GM18951 (cell line): ENCODE measurements around the gene POLR2F.

Source experiments
- POLR2A ChIP-seq: IDR thresholded peaks from 4 replicates; pipeline ENCODE4 v1.6.1; 2011; ENCODE audit warnings: mild to moderate bottlenecking; ENCODE audit not compliant: insufficient read length, insufficient read depth; ENCODE audit errors: extremely low read depth
- in situ Hi-C: fragments of 300-500 bp; cut with MboI; formaldehyde crosslinking; loops from one replicate; pipeline ENCODE4 v1.12.0; 2022; ENCODE audit warnings: low sequenced_read_pairs, mixed read lengths, inconsistent platforms; ENCODE audit not compliant: unreplicated experiment

Gene POLR2F

DNA sequence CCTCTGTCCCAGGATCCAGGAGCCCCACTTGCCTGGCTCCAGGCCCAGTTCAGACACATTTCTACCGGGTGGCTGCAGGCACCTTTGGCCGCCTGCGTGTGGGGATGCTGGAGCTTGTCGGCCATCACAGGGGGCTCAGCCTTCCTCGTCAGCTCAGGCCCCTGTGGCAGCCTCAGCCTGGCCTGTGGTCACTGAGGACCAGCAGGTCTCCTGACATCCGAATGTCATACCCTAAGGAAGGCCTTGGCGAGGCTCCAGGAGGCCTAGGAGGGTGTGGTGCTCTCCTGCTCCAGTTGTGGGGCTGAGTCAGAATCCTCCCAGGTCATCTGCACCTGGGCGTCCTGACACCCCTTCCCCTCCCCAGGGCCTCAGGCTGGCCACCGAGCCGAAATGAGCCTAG lies 45.7 kb downstream of the POLR2F start:
- in situ Hi-C loops = no loop called here
- no peak for TF ChIP-seq POLR2A

DNA sequence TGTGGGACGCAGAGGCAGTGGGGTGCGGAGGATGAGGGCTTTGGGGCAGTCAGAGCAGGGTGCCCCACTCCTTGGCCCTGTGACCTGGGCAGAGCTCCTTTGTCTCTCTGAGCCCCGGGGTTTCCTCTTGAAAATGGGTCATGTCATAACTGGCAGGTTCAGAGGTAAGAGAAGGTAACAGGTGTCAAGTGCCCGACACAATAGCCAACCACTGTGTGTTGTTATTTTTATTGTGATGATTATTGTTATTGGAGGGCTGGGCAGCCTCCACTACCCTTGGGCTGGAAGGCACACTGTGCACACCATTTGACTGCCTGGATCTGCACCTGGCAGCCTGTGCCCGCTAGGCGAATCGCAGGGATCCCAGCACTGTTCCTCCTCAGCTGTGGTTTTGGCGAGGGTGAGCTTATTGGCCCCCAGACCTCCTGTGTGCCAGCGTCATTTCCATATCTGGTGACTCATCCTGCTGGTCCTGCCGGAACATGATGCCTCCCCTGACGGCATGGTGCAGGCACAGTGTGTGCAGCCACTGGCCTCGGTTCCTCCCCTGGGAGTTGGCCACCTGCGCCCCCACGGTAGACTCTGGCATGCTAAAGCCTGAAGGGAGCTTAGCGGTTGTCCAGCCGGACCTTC lies 46.3 kb downstream of the POLR2F start:
- in situ Hi-C loops = no loop called here
- TF ChIP-seq POLR2A = no peak

DNA sequence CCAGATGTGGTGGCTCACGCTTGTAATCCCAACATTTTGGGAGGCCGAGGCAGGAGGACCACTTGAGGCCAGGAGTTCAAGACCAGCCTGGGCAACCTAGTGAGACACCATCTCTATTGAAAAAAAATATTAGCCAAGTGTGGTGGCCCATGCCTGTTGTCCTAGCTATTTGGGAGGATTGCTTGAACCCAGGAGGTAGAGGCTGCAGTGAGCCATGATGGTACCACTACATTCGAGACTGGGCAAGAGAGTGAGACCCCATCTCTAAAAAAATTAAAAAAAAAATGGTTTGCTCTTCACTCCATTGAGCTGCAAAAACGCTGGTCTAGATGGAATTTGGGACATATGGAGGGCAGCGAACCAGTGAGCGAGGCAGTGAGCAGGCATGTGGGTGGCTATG lies 52.4 kb downstream of the POLR2F start:
- no peak for TF ChIP-seq POLR2A
- in situ Hi-C loops = no loop called here

DNA sequence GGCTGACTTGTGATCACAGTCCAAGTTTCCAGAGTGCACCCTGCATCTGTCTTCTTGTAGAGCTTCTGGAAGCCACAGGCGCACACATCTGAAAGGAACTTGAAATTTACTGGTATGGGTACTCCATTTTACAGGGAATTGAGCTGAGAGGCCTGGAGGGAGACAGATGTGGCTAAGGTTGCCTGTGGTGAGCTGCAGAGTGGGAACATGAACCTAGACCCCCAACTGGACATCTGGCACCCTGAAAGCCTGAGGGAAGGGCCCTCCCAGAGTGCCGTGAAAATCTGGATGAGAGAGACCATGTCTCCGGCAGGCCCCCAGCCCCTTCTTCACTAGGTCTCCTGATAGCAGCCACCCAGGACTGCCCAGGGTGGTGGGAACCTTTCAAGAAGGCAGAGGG lies 53.4 kb downstream of the POLR2F start:
- TF ChIP-seq POLR2A = no peak
- in situ Hi-C loops = no loop called here

DNA sequence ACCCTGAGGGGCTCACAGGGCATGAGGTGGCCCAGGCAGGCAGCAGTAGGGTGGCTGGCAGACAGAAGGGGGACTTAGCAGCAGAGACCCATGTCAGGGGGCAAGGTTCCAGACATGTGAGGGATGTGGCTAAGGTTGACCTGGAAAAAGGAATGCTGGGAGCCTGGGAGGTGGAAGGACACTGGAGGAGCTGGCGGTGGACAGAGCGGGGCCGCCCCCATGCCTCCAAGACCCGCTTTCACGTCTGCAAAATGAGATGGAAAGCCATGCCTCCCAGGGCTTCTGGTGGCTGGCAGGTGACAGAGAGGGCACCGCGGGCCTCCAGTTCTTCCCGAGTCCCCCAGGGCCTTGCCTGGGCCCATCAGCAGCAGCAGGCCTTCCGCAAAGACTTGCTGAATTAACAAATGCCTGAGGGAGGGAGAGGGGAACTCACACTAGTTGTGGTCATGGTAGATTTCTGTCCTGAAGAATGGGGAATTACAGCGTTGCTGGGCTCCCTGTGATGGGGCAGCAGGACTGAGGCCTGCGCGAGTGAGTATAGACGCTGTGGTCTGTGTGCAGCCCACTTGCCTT lies 53.9 kb downstream of the POLR2F start:
- in situ Hi-C loops = no loop called here
- TF ChIP-seq POLR2A = no peak

DNA sequence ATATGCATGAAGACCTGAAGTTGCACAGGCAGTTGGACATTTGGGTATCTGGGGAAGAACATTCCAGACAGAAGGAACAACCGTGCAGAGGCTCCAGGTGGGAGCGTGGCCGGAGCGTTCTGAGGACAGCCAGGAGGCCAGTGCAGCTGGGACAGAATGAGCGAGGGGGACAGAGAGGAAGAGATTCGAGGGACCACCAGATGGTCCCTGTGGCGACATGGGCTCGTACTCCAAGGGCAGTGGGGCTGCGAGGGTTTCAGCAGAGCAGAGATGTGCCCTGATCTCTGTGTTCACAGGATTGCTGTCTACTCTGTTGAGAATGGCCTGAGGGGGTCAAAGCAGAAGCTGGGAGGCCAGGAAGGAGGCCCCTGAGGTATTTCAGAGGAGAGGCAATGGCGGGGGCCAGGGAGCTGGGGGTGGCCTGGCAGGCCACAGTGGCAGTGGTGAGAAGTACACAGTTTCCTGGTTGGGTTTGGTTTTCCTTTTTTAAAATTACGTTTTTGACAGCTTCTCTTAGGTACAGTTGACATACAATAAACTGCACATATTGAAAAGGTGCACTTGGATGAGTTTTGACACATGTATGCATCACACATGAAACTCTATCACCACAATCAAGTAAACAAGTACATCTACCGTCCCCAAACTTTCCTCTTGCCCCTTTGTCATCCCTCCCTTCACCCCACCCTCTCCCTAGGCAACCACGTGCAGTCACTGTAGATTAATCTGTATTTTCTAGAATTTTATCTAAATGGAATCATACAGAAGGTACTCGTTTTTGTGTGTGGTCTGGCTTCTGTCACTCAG lies 55.7 kb downstream of the POLR2F start:
- in situ Hi-C loops = no loop called here
- no peak for TF ChIP-seq POLR2A

DNA sequence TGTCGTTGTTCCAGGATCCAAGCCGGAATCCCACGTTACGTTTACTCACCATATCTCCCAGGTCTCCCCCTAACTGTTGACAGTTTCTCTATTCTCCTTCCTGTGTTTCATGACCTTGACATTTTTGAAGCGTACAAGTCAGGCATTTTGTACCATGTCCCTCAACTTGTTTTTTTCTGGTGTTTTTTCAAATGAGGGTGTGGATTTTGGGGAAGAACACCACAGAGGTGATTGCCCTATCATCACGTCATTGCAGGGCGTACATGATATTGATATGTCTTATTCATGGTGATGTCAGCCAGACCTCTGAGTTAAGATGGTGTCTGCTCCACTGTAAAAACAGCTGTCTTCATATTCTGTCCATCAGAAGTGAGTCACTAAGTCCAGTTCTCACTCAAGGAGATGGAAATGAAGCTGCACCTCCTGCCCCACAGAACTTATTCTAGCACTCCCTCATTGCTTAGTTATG lies 59.1 kb downstream of the POLR2F start:
- in situ Hi-C loops = no loop called here
- no peak for TF ChIP-seq POLR2A

DNA sequence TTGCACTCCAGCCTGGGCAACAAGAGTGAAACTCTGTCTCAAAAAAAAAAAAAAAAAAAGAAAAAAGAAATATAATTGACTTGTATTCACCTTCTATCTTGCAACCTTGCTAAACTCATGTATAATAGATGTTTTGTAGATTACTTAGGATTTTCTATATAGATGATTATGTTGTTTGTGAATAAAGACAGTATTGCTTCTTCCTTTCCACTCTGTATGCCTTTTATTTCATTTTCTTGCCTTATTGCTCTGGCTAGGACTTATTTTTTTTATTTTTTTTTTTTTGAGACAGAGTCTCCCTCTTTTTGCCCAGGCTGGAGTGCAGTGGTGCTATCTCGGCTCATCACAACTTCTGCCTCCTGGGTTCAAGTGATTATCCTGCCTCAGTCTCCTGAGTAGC lies 60.6 kb downstream of the POLR2F start:
- in situ Hi-C loops = no loop called here

DNA sequence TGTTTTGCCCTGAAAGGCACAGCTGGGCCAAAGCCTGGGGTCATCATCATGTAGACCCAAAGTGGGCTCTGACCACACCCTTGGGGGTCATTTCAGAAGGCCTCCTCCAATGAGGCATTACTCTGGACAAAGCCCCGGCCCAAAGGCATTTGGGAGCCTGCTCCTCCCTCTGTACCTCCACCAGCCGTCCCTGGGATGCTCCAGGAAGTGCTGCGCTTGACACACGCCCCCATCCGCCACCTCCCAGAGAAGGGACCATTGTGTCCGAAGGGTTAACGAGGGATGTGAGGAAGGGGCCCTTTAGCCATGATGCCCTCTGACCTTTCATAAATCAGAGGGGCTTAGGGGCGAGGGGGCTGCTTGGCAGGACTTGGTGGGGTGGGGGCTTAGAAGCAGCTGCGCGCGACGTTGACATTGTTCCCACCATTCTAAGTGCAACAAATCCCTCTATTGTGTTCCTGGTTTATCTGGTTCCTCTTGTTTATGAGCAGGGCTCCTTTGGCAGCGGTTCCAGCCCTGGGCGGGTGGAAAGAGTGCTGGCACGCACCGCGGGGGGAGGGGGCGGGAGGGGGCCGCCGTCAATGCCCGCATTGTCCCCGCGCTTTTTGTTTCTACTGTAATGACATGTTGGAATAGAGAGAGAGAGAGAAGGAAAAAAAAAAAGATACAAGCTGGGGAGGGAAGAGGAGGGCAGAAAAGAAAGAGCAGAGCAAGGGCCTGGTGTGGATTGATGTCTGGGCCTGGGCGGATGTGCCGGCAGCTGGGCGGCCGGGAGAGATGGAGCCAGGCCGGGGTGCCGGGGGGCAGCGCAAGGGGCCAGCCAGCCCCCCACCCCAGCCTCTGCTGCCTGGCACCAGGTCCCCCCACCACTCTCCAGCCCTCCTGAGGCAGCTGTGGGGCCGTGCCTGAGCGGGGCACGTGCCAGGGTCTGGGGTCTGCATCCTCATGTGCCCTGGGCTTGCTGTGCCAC lies 63.0 kb downstream of the POLR2F start:
- TF ChIP-seq POLR2A = no peak
- in situ Hi-C loops = no loop called here

More for the DNA sequence above, 60.6 kb downstream of the POLR2F start:
- no peak for TF ChIP-seq POLR2A

DNA sequence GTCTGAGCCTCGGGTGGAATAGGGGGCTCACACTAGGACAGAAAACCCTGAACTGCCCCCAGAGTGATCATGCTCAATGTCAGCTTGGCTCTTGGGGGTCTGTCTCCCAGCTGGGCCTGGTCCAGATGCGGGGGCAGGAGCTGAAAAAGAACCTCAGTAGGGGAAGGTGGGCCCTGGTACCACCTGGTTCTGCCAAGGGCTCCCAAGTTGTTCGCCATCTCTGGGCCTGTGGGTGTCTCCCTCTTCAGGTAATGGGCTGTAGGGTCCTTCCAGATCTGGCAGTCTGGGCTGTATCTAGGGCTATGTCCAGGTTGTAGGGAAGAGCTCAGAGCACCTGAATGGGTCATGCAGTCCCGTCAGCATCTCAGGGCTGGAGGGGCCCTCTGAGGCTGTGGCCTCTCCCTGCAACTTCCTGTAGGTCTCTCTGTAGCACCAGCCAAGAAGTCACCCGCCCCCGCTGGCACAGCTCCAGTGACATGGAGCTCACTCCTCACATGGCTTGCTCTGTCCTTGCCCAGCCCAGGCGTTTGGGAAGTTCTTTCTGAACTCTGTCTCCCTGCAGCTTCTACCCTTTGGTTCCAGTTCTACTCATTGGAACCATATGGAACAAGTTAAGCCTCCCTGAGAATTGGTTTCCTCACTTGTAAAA lies 63.9 kb downstream of the POLR2F start:
- in situ Hi-C loops = no loop called here
- no peak for TF ChIP-seq POLR2A

DNA sequence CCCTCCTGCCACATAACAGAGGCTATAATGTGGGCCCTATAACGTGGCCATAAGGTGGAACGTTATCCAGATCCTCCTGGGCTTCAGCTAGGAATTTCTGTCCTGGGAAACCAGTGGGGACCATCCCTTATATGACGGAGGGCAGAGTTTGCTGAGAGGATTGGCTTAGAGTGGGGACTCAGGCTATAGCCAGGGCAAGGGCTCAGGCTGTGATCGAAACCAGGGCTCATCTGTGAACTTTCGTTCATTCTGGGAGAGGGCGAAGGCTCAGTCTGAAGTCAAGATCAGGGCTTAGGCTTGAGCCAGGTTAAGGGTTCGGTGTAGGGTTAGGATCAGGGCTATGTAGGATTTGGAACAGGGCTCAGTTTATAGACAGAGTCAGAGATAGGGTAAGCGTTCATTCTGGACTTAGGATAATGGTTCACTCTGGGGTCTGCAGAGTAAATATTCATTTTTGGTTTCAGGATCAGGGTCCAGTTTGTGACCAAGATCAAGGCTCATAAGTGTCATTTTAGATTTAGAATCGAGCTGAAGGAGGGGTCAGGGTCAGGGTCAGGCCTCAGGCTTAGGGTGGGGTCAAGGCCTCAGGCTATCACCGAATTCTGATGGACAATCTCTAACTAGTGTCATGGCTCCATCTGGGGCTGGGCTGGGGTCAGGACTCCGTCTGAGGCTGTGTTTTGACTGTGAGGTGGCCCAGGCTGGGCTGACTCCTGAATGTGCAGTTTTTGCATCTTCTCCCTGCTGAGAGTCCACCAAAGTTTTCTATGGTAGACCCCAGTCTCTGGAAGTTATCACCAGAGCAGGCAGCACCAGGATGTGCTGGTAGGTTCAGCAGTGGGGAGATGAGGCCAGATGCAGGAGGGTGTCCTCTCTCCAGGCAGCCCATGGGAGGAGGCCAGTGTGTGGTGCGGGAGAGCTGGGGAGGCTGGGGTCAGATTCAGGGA lies 64.7 kb downstream of the POLR2F start:
- TF ChIP-seq POLR2A = no peak
- in situ Hi-C loops = no loop called here
